HFF-Myc (cell line): ENCODE results near the gene CYP4F8.
"Not testable (repeated sequence)": the region's sequence is repeated elsewhere in the genome, so short reads cannot be mapped to it uniquely, and the experiment has no call there.

Source experiments
- DNase-seq: peaks from one replicate; pipeline ENCODE4 v3.0.0-alpha.2; 2011; ENCODE audit warnings: low read depth; ENCODE audit errors: extremely low read depth
- H3K4me3 ChIP-seq: replicated peaks from 2 replicates; pipeline ENCODE4 v1.5.1; 2011; ENCODE audit warnings: low read depth, mild to moderate bottlenecking, control low read depth, low read length
- CTCF ChIP-seq: IDR thresholded peaks from 2 replicates; pipeline ENCODE4 v1.5.1; 2012; ENCODE audit warnings: mild to moderate bottlenecking, low read depth, low read length, control low read depth; ENCODE audit errors: missing control alignments

Gene CYP4F8

DNA sequence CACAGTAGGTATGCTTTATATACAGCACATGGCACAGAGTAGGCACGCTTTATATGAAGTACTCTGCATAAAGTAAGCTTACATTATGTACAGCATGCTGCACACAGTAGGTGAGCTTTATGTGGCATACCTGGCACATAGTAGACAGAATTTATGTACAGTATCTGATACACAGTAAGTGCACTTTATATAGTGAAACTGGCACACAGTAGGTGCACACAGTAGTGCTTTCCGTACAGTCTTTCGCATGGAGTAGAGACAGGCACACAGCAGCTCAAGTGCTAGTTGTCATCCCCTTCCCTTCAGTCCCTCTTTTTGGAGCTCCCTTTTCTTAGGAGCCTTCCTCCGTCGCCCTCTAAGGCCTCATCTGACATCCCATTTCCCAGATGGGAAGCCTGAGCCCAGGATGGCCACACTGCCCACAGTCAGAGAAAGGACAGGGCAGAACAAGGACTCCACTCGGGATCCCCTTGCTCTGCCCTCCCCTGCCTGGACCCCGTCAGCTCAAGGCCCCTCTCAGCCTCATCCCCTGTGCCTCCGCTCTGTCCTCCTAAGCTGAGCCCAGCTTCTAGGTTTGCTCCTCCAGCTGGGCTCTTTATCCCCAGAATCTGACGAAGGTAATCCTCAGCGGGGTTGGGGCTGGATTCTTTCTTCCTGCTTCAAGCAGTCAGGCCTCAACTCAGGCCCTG lies 57.0 kb downstream of the CYP4F8 start:
- H3K4me3 ChIP-seq, result no peak overlapping the region
- DNase-seq, result no peak
- no peak for TF ChIP-seq CTCF

GRCh38 chr19:15672580-15673175 lies 57.7 kb downstream of the CYP4F8 start, which contains the start of gene CYP4F12:
Gene CYP4F12, plus strand, starts transcription at chr19:15673087. Its CDS starts 443 bp downstream, at chr19:15673530.
- H3K4me3 ChIP-seq, result no peak within 1 kb of the TSS
- DNase-seq, result no peak
- TF ChIP-seq CTCF, result no peak

DNA sequence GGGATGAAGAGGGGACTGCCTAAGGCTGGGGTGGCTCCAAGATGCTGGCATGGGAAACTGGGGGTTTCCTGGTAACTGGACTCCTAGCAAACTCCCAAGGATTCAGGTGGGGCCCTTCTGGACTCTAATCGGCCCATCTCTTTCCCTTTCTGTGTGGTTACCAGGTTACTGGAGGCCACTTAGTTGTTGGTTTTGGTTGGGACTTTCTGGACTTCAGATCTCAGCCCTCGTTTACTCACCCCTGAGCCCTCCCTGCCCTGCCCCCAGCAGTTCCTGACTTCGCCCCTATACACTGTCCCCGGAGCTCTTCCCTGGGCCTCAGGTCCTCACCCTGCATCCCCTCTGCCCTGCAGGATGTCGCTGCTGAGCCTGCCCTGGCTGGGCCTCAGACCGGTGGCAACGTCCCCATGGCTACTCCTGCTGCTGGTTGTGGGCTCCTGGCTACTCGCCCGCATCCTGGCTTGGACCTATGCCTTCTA lies 58.2 kb downstream of the CYP4F8 start:
- no peak for DNase-seq
- no peak for TF ChIP-seq CTCF
- no peak overlapping the region for H3K4me3 ChIP-seq

DNA sequence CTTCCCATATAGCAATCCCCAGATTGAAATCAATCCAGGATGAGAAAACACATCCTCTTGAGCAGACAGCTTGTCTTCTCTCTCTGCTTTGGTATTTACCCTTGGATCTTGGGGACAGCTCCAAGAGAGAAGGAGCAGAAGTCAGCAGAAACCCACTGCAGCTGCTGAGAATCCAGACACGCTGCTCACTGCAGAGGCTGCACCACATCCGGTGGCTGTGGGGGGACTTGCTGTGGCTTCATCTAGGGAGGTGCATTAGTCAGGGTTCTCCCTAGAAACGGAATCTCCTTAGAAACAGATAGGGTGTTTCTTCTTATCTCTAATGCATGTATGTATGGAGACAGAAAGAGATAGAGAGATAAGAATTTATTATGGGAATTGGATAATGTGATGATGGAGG lies 60.5 kb downstream of the CYP4F8 start:
- no peak for DNase-seq
- H3K4me3 ChIP-seq, result no peak overlapping the region
- TF ChIP-seq CTCF, result no peak

- DNase-seq, result no peak
- TF ChIP-seq CTCF, result no peak
- no peak overlapping the region for H3K4me3 ChIP-seq
Observed at GRCh38 chr19:15679089-15679488, 64.1 kb downstream of the CYP4F8 start.

- not testable (repeated sequence) for DNase-seq, H3K4me3 ChIP-seq
Observed at GRCh38 chr19:15679865-15680264, 64.8 kb downstream of the CYP4F8 start.
